ENCODE results near the gene KLHL22.

The KLHL22 gene

DNA sequence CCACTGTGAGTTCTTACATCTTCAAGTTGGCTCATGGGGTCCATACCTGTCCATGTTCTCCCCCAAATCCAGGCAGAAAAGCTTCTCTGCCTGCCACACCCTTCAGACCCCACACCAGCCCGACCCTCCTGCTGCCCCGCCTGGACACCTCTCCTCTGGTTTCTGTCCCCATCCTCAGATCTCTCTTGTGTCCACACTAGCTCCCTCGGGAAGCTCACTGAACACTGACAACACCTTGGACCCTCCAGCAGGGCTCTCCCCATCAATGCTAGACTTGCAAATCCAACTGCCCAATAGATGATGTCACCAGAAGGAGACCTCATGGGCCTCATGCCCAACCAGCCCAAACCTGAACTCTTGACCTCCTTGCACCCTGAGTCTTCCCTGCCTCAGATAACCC is 60.8 kb downstream of the KLHL22 start:
- Histone ChIP-seq H3K9me3 (ENCODE audit: control insufficient read depth, insufficient read depth, low read length) (no peaks in the 10 kb centered on the region), H4K20me1 (ENCODE audit: control insufficient read depth, insufficient read depth, low read depth, low read length) (no peaks in the 10 kb centered on the region), H3K4me3 (ENCODE audit: low read length) (no peak overlapping the region), H3K79me2 (ENCODE audit: control insufficient read depth, low read length) (no peaks in the 10 kb centered on the region), H3K4me2 (ENCODE audit: low read length) (no peak overlapping the region), H3K27ac (ENCODE audit: low read depth, low read length) (no peak overlapping the region), H3K36me3 (ENCODE audit: control insufficient read depth, low read length) (no peaks in the 10 kb centered on the region), H3K4me1 (ENCODE audit: control insufficient read depth, low read length) (no peaks in the 10 kb centered on the region), H3K27me3 (ENCODE audit: control insufficient read depth, low read length) (peaks cover 27% of the 10 kb centered on the region), H3K9me2 (replicated peaks; ENCODE audit: control insufficient read depth, low read length) (no peaks in the 10 kb centered on the region), H3F3A (ENCODE audit: control insufficient read depth, insufficient read depth) (no peaks in the 10 kb centered on the region)
- TF ChIP-seq EZH2phosphoT487 (IDR thresholded peaks at IDR 0.05; ENCODE audit: borderline replicate concordance, low read length), result no peak
- TF ChIP-seq, protein P1, sequence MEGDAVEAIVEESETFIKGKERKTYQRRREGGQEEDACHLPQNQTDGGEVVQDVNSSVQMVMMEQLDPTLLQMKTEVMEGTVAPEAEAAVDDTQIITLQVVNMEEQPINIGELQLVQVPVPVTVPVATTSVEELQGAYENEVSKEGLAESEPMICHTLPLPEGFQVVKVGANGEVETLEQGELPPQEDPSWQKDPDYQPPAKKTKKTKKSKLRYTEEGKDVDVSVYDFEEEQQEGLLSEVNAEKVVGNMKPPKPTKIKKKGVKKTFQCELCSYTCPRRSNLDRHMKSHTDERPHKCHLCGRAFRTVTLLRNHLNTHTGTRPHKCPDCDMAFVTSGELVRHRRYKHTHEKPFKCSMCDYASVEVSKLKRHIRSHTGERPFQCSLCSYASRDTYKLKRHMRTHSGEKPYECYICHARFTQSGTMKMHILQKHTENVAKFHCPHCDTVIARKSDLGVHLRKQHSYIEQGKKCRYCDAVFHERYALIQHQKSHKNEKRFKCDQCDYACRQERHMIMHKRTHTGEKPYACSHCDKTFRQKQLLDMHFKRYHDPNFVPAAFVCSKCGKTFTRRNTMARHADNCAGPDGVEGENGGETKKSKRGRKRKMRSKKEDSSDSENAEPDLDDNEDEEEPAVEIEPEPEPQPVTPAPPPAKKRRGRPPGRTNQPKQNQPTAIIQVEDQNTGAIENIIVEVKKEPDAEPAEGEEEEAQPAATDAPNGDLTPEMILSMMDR (IDR thresholded peaks at IDR 0.05; ENCODE audit: low read depth, low read length, poor library complexity, severe bottlenecking), result no peak

DNA sequence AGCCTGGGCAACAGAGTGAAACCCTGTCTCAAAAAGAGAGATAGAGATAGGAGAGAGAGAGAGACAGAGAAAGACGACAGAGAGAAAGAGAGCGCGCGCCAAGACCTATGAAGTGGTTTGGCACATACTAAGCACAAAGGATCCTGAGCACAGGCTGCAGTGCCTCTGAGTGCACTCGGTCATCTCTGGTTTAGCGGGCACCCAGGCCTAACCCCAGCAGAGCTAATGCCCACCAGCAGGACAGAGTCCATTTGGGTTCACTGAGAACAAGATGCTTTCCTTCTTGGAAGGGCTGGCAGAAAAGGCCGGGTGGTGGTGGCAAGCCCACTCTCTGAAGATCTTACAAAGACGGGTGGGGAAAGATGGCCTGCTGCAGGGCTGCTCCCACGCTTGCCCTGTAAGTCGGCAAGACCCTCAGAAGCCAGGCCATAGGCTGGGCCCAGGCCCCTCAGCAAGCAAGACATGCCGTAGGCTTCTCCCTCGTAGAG is 61.3 kb downstream of the KLHL22 start:
- H3K79me2 ChIP-seq (ENCODE audit: control insufficient read depth, low read length), result no peaks in the 10 kb centered on the region
- H3K9me2 ChIP-seq (replicated peaks; ENCODE audit: control insufficient read depth, low read length), result no peaks in the 10 kb centered on the region
- peaks cover 31% of the 10 kb centered on the region for H3K27me3 ChIP-seq (ENCODE audit: control insufficient read depth, low read length)
- no peaks in the 10 kb centered on the region for H3K9me3 ChIP-seq (ENCODE audit: control insufficient read depth, insufficient read depth, low read length)
- no peak for TF ChIP-seq EZH2phosphoT487 (IDR thresholded peaks at IDR 0.05; ENCODE audit: borderline replicate concordance, low read length)
- TF ChIP-seq, protein P1 (IDR thresholded peaks at IDR 0.05; ENCODE audit: low read depth, low read length, poor library complexity, severe bottlenecking), result no peak
- H3K4me1 ChIP-seq (ENCODE audit: control insufficient read depth, low read length), result no peaks in the 10 kb centered on the region; the same call in 1 of the 2 replicates
- H4K20me1 ChIP-seq (ENCODE audit: control insufficient read depth, insufficient read depth, low read depth, low read length), result no peaks in the 10 kb centered on the region
- H3K4me3 ChIP-seq (ENCODE audit: low read length), result no peak overlapping the region
- no peaks in the 10 kb centered on the region for H3K36me3 ChIP-seq (ENCODE audit: control insufficient read depth, low read length)
- H3K27ac ChIP-seq (ENCODE audit: low read depth, low read length), result no peak overlapping the region
- H3K4me2 ChIP-seq (ENCODE audit: low read length), result no peak overlapping the region
- H3F3A ChIP-seq (ENCODE audit: control insufficient read depth, insufficient read depth), result no peaks in the 10 kb centered on the region

DNA sequence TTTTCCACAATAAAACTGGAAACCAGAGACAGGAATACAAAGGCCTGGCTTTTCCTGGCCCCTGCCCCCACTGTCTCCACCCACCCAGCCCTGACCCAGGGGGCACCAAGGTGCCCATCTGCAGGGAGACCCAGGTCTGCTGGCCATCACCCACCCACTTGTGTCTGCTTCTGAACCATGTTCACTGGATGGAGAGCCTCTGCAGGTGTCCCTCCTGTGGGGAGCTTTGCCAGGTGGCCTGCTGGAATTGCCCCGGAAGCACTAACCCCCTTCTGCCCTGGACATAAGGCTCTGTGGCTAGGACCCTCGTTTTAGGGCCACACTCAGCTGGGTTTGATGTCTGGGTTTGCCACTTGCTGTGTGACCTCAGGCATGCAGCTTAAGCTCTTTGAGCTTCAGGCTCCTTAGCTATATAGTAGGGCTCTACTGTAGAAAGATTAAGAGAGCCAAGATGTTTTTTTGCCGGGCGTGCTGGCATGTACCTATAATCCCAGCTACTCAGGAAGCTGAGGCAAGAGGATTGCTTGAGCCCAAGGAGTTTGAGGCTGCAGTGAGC is 61.8 kb downstream of the KLHL22 start:
- H3K79me2 ChIP-seq (ENCODE audit: control insufficient read depth, low read length), result no peaks in the 10 kb centered on the region
- H3K9me2 ChIP-seq (replicated peaks; ENCODE audit: control insufficient read depth, low read length), result no peaks in the 10 kb centered on the region
- no peak overlapping the region for H3K27ac ChIP-seq (ENCODE audit: low read depth, low read length)
- H3K4me2 ChIP-seq (ENCODE audit: low read length), result no peak overlapping the region
- no peaks in the 10 kb centered on the region for H3F3A ChIP-seq (ENCODE audit: control insufficient read depth, insufficient read depth)
- H4K20me1 ChIP-seq (ENCODE audit: control insufficient read depth, insufficient read depth, low read depth, low read length), result no peaks in the 10 kb centered on the region
- H3K4me3 ChIP-seq (ENCODE audit: low read length), result no peak overlapping the region
- H3K4me1 ChIP-seq (ENCODE audit: control insufficient read depth, low read length), result no peaks in the 10 kb centered on the region; the same call in 1 of the 2 replicates
- peaks cover 33% of the 10 kb centered on the region for H3K27me3 ChIP-seq (ENCODE audit: control insufficient read depth, low read length)
- no peaks in the 10 kb centered on the region for H3K9me3 ChIP-seq (ENCODE audit: control insufficient read depth, insufficient read depth, low read length)
- TF ChIP-seq, protein P1 (IDR thresholded peaks at IDR 0.05; ENCODE audit: low read depth, low read length, poor library complexity, severe bottlenecking), result no peak
- TF ChIP-seq EZH2phosphoT487 (IDR thresholded peaks at IDR 0.05; ENCODE audit: borderline replicate concordance, low read length), result no peak
- no peaks in the 10 kb centered on the region for H3K36me3 ChIP-seq (ENCODE audit: control insufficient read depth, low read length)

Data from DOHH2 (cell line).